Ishikawa (cell line): ENCODE data around the gene ANO7.

Source experiments
- CEBPB ChIP-seq: IDR thresholded peaks from 2 replicates; pipeline ENCODE4 v1.6.1; 2012
- EP300 ChIP-seq: IDR thresholded peaks from 2 replicates; pipeline ENCODE4 v1.6.1; 2012; ENCODE audit warnings: borderline replicate concordance
- RAD21 ChIP-seq: IDR thresholded peaks from 2 replicates; pipeline ENCODE4 v1.6.1; 2012; ENCODE audit warnings: low read depth
- TAF1 ChIP-seq: IDR thresholded peaks from 2 replicates; pipeline ENCODE4 v1.6.1; 2012; ENCODE audit warnings: low read depth, mild to moderate bottlenecking
- YY1 ChIP-seq: IDR thresholded peaks from 2 replicates; pipeline ENCODE4 v1.6.1; 2012; ENCODE audit warnings: low read depth
- TF ChIP-seq, protein P1 (sequence below): IDR thresholded peaks from 2 replicates; pipeline ENCODE4 v1.6.1; 2012; ENCODE audit warnings: low read depth, mild to moderate bottlenecking
- TF ChIP-seq, protein P2 (sequence below): IDR thresholded peaks from 2 replicates; pipeline ENCODE4 v1.6.1; 2012

DNA sequence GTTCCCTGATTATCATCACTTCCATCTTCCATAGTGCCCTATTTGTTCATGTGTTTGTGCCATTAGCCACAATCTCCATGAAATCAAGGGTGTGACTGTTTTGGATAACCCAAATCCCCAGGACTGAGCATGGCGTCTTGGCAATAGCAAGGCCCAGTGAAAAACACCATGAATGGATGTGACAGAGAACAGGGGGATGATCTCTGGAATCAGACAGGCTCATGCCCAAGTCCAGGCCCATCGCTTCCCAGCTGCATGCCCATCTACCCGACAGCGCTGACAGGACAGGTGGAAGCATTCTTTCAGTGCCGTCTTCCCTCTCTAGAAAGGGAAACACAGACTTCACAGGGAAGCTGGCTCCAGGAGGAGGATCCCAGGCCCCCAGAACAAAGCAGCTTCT, 77.0 kb downstream of the ANO7 start:
- TF ChIP-seq RAD21 (no peak), YY1 (no peak), TAF1 (no peak), EP300 (no peak), CEBPB (no peak)
- TF ChIP-seq, protein P1, sequence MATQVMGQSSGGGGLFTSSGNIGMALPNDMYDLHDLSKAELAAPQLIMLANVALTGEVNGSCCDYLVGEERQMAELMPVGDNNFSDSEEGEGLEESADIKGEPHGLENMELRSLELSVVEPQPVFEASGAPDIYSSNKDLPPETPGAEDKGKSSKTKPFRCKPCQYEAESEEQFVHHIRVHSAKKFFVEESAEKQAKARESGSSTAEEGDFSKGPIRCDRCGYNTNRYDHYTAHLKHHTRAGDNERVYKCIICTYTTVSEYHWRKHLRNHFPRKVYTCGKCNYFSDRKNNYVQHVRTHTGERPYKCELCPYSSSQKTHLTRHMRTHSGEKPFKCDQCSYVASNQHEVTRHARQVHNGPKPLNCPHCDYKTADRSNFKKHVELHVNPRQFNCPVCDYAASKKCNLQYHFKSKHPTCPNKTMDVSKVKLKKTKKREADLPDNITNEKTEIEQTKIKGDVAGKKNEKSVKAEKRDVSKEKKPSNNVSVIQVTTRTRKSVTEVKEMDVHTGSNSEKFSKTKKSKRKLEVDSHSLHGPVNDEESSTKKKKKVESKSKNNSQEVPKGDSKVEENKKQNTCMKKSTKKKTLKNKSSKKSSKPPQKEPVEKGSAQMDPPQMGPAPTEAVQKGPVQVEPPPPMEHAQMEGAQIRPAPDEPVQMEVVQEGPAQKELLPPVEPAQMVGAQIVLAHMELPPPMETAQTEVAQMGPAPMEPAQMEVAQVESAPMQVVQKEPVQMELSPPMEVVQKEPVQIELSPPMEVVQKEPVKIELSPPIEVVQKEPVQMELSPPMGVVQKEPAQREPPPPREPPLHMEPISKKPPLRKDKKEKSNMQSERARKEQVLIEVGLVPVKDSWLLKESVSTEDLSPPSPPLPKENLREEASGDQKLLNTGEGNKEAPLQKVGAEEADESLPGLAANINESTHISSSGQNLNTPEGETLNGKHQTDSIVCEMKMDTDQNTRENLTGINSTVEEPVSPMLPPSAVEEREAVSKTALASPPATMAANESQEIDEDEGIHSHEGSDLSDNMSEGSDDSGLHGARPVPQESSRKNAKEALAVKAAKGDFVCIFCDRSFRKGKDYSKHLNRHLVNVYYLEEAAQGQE: no peak
- TF ChIP-seq, protein P2, sequence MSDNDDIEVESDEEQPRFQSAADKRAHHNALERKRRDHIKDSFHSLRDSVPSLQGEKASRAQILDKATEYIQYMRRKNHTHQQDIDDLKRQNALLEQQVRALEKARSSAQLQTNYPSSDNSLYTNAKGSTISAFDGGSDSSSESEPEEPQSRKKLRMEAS: no peak
